ENCODE data around the gene SDK2.

- TF ChIP-seq CTCF (IDR thresholded peaks at IDR 0.05) (no peak), POLR2A (IDR thresholded peaks at IDR 0.05) (no peak)
These were observed 98.9 kb downstream of the SDK2 start for GRCh38 chr17:73545109-73546032.

Measured in thyroid gland (tissue), 4 donors.